GM21367 (cell line): ENCODE results near the gene PTP4A2.
"Not testable (repeated sequence)": the region's sequence is repeated elsewhere in the genome, so short reads cannot be mapped to it uniquely, and the experiment has no call there.

Experiments used
- ATAC-seq: cut with Tn5 transposase; IDR thresholded peaks from one replicate; pipeline ENCODE4 v1.9.1; 2021; ENCODE audit not compliant: unreplicated experiment

PTP4A2 gene

DNA sequence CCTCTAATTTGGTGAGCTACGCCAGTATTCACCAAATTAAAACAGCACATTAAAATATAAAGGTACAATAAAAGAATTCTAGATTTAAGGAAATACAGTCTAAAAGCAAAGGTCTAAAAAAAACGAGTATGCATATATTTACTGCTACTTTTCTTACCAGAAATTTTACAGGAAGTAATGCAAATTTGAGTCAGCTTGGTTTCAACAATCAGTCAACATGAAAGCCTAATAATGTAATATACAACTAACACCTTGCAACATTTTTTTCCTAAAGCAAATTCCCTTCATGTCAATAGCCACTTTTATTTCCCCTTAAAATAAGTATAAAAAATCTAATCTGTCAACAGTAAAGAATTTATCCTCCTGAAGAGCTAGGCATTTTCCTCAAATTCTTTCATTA lies 11.9 kb downstream of the PTP4A2 start:
- no peak for ATAC-seq

DNA sequence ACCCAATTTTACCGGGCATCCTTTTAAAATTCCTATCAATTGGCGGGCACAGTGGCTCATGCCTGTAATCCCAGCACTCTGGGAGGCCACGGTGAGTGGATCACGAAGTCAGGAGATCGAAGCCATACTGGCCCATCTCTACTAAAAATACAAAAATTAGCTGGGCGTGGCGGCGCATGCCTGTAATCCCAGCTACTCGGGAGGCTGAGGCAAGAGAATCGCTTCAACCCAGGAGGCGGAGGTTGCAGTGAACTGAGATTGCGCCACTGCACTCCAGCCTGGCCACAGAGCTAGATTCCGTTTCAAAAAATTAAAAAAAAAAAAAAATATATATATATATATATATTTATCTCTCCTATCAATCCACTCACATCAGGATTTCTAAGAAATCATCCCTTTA lies 12.3 kb downstream of the PTP4A2 start:
- not testable (repeated sequence) for ATAC-seq

GRCh38 chr1:31924839-31925238 lies 13.3 kb downstream of the PTP4A2 start:
- no peak for ATAC-seq

GRCh38 chr1:31923901-31924535 lies 14.2 kb downstream of the PTP4A2 start:
- ATAC-seq: no peak

- no peak for ATAC-seq
These were observed 17.2 kb downstream of the PTP4A2 start for GRCh38 chr1:31920956-31921355.

DNA sequence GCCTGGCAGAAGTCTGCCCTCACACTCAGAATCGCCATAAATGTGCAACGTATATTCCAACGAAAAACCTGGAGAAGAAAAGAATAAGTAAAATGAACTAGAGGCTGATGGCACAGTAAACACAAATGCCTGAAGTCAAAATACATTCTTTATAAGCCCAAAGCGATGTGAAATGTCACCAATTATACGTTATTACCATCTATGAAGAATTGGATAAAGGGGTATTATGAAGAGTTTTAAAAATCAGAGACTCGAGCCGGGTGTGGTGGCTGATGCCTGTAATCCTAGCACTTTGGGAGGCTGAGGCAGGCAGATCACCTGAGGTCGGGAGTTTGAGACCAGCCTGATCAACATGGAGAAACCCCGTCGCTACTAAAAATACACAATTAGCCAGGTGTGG lies 18.6 kb downstream of the PTP4A2 start:
- no peak for ATAC-seq

- no peak for ATAC-seq
These were observed 22.7 kb downstream of the PTP4A2 start for GRCh38 chr1:31915438-31915837.

- no peak for ATAC-seq
These were observed 24.2 kb downstream of the PTP4A2 start for GRCh38 chr1:31913968-31914367.

DNA sequence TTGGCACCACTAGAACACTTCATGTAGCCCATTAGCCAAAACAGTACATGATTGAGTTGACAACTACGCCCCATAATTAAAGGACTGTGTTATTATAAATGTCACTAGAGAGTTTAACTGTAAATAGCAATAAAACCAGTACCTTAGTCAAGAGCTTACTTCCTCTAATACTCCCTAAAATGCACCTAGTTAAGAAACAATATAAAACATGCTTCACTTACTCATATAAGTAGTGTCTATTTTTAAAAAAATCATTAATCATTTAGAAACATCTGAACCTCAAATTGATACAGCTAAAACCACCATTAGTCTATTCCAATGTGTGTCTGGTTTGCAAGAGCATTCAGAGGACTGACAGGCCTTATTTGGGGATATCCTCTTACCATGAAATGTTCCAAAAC lies 25.3 kb downstream of the PTP4A2 start:
- no peak for ATAC-seq

GRCh38 chr1:31911994-31912780 lies 26.0 kb downstream of the PTP4A2 start:
- no peak for ATAC-seq

DNA sequence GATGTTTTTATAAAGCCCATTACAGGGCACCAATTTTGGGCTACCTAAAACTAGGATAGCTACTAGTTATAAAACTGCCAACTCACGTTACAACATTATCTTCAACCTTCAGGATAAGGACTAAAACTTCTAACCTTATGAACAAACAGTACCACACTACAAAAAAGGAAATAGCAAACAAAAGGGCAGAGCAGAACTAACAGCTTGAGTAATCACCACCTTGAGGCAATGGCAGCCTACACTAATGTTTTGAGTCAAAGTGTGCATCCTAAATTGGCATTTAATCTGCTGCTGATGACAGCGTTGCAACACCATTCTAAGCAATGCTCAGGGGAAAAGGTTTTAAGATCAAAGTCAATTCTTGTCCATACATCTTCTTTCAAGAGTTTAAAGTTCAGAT lies 27.2 kb downstream of the PTP4A2 start:
- ATAC-seq: no peak

GRCh38 chr1:31909691-31910090 lies 28.5 kb downstream of the PTP4A2 start:
- ATAC-seq: no peak

- no peak for ATAC-seq
These were observed 31.6 kb downstream of the PTP4A2 start for GRCh38 chr1:31906557-31906956.

- ATAC-seq: no peak
These were observed 32.5 kb downstream of the PTP4A2 start for GRCh38 chr1:31905681-31906080.

DNA sequence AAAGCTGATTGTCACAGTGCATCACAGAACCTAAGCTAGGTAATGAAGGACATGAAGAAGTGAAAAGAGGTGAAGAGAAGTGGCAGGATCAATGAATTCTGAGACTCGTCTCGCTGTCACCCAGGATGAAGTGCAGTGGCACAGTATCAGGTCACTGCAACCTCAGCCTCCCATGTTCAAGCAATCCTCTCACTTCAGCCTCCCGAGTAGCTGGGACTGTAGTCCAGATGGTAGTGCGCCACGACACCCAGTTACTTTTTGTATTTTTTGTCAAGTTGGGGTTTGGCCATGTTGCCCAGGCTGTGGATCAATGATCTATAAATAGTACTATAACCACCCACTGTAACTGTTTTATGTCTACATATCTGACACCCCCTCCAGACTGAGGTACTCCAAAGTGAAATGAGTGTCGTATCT lies 33.1 kb downstream of the PTP4A2 start:
- no peak for ATAC-seq

GRCh38 chr1:31904339-31905092 lies 33.7 kb downstream of the PTP4A2 start:
- ATAC-seq: no peak

- ATAC-seq: no peak
These were observed 35.7 kb downstream of the PTP4A2 start for GRCh38 chr1:31902510-31902860.

DNA sequence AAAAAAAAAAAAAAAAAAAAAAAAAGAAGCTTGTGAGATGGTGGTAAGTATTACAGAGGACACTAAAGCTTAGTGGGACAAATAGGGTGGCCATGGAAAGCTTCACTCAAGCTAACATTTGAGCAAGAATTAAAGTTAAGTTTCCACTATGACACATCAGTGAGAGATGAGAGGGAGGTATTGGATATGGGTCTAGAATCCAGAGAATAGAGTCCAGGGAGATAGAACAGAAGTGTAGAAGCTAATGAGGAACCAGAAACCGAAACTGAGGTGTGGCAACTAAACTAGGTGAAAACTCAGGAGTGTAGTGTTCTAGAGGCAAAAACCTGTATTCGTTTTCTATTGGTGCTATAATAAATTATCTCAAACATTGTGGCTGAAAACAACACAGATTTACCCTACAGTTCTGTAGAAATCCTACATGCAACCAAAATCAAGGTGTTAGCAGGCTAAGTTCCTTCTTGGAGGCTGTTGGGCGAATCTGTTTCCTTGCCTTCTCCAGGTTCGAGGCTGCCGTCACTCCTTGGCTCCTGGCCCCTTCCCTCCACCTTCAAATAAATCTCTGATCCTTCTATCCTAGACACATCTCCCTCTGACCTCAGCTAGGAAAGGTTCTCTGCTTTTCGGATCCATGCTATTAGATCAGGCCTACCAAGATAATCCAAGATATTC lies 36.2 kb downstream of the PTP4A2 start:
- no peak for ATAC-seq

- ATAC-seq: no peak
These were observed 37.4 kb downstream of the PTP4A2 start for GRCh38 chr1:31900790-31901189.

GRCh38 chr1:31897526-31898100 lies 40.6 kb downstream of the PTP4A2 start:
- ATAC-seq: no peak
